ENCODE measurements around the gene LRRC4C. TPM values are rescaled to one million over a fixed set of nuclear protein-coding genes. Genes with fewer than 3 reads are reported as not detected.

LRRC4C gene
- total RNA-seq, 4 donors from 2014 or later = 0.19 to 1.1 TPM; not detected in 2

DNA sequence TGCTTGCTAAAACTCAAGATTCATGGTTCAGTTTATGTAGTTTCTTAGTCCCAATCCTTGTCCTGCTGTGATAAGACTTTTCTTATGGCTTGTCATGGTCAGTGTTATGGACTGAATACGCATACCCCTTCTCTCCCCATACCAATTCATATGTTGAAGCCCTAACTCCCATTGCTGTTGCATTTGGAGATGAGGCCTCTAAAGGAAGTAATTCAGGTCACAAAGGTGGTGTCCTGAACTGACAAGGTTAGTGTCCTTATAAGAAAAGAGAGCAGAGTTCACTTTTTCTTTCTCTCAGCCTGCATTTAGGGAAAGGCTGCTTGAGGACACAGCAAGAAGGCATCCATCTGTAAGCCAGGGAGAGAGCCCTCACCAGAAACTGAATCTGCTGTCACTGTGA, 618.2 kb downstream of the LRRC4C start:
- no peak overlapping the region for H3K4me3 ChIP-seq (ENCODE audit: low read depth, poor library complexity, severe bottlenecking)

DNA sequence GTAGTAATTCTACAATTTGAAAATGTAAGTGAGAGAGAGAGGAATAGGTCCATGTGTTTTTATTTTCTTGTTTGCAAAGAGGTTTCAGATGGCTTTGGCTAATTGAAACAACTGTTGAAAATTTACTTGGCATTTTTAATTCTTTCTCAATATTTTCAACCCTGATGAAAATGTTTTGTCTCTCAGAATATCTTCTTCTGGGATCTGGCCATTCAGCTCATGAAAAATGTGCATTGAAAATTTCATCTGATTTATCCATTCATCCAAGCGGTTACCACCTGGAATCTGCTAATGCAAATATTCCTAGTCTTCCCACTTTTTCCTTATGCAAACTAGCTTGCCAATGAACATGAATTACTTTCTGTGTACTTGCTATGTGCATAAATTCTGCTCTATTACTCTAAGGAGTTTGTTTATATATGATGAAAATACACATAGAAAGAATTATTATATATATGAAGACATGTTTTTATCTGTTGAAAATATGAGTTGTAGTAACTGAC, 621.2 kb downstream of the LRRC4C start:
- intact Hi-C loops (cut with DNase I; ENCODE audit: low total_unique reads) = no loop called here
- DNase-seq (ENCODE audit: low spot score in 2 of 2) = no peak
- TF ChIP-seq CTCF (IDR thresholded peaks at IDR 0.05) = no peak
- TF ChIP-seq POLR2A (IDR thresholded peaks at IDR 0.05) = no peak
- 72 to 77% methylated on average over 1 of the region's 1 CpG for WGBS, 2 donors
- no peak overlapping the region for H3K4me3 ChIP-seq (ENCODE audit: low read depth, poor library complexity, severe bottlenecking)

More for the DNA sequence above, 618.2 kb downstream of the LRRC4C start:
- intact Hi-C loops (cut with DNase I; ENCODE audit: low total_unique reads) = no loop called here
- TF ChIP-seq POLR2A (IDR thresholded peaks at IDR 0.05) (no peak), CTCF (IDR thresholded peaks at IDR 0.05) (no peak)
- DNase-seq (ENCODE audit: low spot score in 2 of 2) = no peak
- 86 to 89% methylated on average over 1 of the region's 1 CpG for WGBS, 2 donors

DNA sequence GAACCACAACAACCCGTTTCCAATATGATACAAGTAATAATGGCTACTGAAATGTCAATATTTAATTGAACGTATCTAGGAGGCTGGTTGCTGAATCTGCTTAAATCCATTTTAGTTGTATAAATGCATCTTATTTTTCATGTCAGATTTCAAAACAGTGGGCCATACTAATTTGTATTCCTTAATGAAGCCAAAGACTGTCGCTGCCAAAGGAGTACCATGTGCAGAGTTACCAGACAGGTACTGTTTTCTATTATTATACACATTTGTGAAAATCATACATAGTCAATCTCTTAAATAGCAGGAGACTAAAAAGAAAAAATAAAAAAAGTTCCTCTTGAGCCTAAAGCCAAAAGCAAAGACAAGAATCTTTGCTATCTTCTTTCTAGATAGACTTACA, 632.3 kb downstream of the LRRC4C start:
- 82% methylated on average over 3 of the region's 3 CpGs for WGBS, 2 donors
- no peak for DNase-seq (ENCODE audit: low spot score in 2 of 2)
- TF ChIP-seq POLR2A (IDR thresholded peaks at IDR 0.05) (no peak), CTCF (IDR thresholded peaks at IDR 0.05) (no peak)
- intact Hi-C loops (cut with DNase I; ENCODE audit: low total_unique reads) = no loop called here
- no peak overlapping the region for H3K4me3 ChIP-seq (ENCODE audit: low read depth, poor library complexity, severe bottlenecking)

DNA sequence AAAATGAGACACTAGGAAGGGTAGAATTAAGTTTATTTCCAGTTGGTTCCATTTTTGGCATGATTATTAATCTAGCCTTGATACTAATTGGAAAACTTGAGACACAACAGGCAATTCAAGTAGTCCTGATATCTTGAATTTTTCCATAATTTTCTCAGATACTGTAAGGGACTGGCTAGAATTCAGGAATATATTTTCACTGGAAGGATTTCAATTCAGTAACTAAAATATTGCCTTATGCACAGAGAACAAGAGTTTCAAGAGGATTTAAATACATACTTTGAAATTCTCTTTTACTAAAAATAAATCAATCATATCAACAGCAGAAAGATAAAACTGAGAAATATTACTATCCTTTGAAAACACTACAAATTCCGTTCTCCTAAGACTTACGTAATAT, 632.9 kb downstream of the LRRC4C start:
- no peak for DNase-seq (ENCODE audit: low spot score in 2 of 2)
- intact Hi-C loops (cut with DNase I; ENCODE audit: low total_unique reads) = no loop called here
- TF ChIP-seq CTCF (IDR thresholded peaks at IDR 0.05) (no peak), POLR2A (IDR thresholded peaks at IDR 0.05) (no peak)
- WGBS, 2 donors = 82 to 88% methylated on average over 2 of the region's 2 CpGs
- no peak overlapping the region for H3K4me3 ChIP-seq (ENCODE audit: low read depth, poor library complexity, severe bottlenecking)

DNA sequence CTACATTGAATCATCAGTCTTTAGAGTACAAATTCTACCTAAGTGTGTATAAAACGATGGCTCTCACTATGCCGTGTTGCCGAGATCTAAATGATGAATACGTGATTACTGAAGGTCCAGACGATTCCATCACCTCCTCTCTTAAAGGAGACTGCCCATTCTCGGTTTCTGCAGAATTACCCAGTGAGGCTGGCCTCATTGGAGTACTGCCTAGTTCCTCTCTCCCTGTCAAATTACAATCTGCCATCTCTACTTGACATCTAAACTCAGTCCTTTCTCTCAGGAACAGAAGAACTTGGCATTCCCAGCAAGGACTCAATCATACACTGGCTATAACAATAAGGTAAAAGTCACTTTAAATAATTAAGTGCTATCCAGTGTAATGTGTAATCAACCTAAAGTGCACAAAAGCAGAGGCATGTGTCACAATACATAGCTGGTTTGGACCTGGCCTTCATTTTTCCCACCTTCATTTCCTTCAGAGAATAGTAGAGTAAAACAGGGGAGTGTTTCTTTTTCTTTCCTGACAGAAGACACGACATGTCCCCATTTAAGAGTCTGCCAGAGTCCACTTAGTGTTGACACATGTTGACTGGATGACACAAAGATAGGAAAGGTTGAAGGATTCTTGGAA, 634.1 kb downstream of the LRRC4C start:
- 79 to 85% methylated on average over 7 of the region's 7 CpGs for WGBS, 2 donors
- TF ChIP-seq CTCF (IDR thresholded peaks at IDR 0.05) (no peak), POLR2A (IDR thresholded peaks at IDR 0.05) (no peak)
- intact Hi-C loops (cut with DNase I; ENCODE audit: low total_unique reads) = no loop called here
- DNase-seq (ENCODE audit: low spot score in 2 of 2) = no peak
- no peak overlapping the region for H3K4me3 ChIP-seq (ENCODE audit: low read depth, poor library complexity, severe bottlenecking)

- no peak for DNase-seq (ENCODE audit: low spot score in 2 of 2)
- no peak for TF ChIP-seq POLR2A (IDR thresholded peaks at IDR 0.05)
- no peak for TF ChIP-seq CTCF (IDR thresholded peaks at IDR 0.05)
- 69 to 72% methylated on average over 1 of the region's 1 CpG for WGBS, 2 donors
- no peak overlapping the region for H3K4me3 ChIP-seq (ENCODE audit: low read depth, poor library complexity, severe bottlenecking)
- intact Hi-C loops (cut with DNase I; ENCODE audit: low total_unique reads) = no loop called here
These were observed 640.2 kb downstream of the LRRC4C start for GRCh38 chr11:40819230-40819629.
